GM19043 (cell line): Measurements from ENCODE around the gene MARS1.
A peak's percentile ranks its signal among the peaks of the same experiment; 100 is the strongest.
"Not testable (repeated sequence)": the region's sequence is repeated elsewhere in the genome, so short reads cannot be mapped to it uniquely, and the experiment has no call there.

Experiments used
- ATAC-seq: cut with Tn5 transposase; IDR thresholded peaks from one replicate; pipeline ENCODE4 v1.9.1; 2021; ENCODE audit warnings: low read depth; ENCODE audit not compliant: unreplicated experiment

The MARS1 gene

GRCh38 chr12:57487597-57488401 lies at the start of gene MARS1:
Gene MARS1, plus strand, starts transcription at chr12:57488068. Its CDS starts 23 bp downstream, at chr12:57488091.
- peak; percentile 99 for ATAC-seq

GRCh38 chr12:57438400-57438799 lies 49.5 kb upstream of the MARS1 start:
- no peak for ATAC-seq

DNA sequence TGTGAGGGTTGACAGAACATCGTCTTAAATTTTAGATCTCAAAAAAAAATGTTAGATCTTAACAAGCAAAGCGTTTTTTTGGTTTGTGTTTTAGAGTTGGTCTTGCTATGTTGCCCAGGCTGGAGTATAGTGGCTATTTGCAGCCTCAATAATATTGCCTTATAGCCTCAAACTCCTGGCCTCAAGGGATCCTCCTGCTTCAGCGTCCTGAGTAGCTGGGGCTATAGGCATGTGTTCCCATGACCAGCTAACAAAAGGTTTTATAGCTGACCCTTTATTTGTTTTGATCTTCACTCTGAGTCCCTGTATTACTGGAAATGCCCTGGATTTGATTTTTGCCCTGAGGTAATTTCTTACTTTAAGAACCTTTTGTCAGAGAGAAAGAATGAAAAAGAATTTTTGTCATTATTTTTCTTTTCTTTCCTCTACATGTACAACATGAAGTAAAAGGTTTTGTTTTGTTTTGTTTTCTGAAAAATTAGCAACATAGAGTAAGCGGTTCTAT lies 48.1 kb upstream of the MARS1 start:
- ATAC-seq: no peak

- not testable (repeated sequence) for ATAC-seq
These were observed 46.5 kb upstream of the MARS1 start for GRCh38 chr12:57441393-57441792.

DNA sequence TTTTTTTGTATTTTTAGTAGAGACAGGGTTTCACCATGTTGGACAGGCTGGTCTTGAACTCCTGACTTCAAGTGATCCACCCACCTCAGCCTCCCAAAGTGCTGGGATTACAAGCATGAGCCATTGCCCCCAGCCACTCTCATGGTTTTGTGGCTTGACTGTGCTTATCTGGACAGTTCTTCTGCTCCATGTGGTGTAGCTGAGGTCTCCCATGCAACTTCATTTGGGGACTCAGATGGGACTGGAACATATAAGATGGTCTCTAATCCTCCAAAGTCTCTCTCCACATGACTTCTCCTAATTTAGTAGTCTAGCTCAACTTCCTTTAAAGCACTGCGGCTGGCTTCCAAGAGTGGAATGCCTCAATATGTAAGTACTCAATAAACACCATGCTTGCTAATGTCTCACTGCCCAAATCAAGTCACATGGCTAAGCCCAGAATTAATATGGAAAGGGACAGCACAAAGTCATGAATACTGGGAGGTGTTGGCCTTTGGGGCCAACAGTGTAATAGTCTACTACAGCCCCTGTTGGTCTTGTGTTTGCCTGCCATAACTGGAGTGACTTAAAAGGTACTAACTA lies 45.9 kb upstream of the MARS1 start:
- no peak for ATAC-seq

- ATAC-seq: not testable (repeated sequence)
These were observed 43.5 kb upstream of the MARS1 start for GRCh38 chr12:57444337-57444736.

GRCh38 chr12:57444744-57445143 lies 43.1 kb upstream of the MARS1 start:
- ATAC-seq: no peak

GRCh38 chr12:57446292-57446960 lies 41.4 kb upstream of the MARS1 start:
- no peak for ATAC-seq

DNA sequence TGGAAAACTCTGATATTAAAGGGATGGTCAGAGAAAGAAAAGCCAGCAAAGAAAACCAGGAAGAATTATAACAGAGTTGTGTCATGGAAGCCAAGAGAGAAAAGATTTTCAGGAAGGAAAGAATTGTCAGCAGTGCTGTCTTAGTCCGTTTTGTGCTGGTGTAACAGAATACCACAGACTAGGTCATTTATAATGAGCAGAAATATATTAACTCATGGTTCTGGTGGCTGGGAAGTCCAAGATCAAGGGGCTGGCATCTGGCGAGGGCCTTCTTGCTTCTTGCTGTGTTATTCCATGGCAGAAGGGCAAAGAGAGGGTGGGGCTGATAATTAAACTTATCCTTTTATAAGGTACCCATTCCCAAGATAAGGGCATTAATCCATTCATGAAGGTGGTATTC lies 39.2 kb upstream of the MARS1 start:
- ATAC-seq: no peak

DNA sequence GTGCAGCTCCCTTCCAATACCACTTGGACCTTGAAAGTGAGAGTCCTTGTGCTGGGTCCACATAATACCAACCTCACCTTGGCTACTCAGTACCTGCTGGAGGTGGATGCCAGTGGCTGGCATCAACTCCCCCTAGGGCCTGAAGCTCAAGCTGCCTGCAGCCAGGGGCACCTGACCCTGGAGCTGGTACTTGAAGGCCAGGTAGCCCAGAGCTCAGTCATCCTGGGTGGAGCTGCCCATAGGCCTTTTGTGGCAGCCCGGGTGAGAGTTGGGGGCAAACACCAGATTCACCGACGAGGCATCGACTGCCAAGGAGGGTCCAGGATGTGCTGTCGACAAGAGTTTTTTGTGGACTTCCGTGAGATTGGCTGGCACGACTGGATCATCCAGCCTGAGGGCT lies 38.5 kb upstream of the MARS1 start:
- no peak for ATAC-seq

- no peak for ATAC-seq
These were observed 37.8 kb upstream of the MARS1 start for GRCh38 chr12:57450057-57450456.

DNA sequence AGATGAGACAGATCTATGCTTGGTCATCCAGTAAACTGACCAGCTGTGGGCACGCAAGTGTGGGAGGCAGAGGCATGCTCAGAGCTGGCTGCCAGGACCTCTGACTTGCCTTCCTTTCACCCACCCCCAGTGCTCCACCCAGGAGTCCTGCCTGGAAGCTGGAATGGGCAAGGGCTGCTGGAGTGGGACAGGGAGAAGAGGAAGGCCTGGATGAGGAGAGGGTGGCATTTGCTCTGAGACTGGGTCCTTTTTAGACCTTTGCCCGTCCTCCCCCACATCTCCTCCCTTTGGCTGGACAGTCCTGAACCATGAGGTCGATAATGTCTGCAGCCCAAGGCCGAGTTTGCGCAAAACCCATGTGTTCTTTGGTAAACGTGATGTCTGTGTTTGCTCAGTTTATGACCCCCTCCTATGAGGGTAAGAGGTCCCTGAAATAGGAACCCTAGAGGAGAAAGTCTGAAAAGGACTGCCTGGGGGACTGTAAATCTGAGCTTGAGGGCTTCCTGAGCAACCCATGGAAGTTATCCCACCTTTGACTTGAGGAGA lies 36.6 kb upstream of the MARS1 start:
- no peak for ATAC-seq

GRCh38 chr12:57452181-57452936 lies 35.5 kb upstream of the MARS1 start:
- no peak for ATAC-seq

DNA sequence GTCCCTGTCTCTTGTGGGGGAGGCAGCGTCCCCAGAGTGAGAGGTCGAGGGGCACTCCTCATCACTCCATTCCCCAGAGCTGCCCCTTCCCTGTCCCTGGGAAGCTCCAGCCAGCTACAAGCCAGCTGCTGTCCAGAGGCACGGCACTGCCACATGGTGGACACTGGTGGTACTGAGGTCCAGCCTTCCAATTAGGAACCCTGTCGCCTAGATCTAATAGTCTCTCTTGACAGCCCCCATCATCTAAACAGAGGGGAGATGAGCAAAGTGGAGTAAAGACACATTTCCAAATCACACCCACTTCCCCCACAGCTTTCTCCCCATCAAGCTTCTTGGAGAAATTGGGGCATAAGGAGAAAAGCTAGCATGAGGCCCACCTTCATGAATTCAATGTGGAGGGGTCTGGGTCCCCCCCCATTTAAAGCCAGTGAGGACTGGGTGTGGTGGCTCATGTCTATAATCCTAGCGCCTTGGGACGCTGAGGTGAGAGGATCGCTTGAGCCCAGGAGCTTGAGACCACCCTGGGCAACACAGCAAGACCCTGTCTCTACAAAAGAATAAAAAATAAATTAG lies 34.8 kb upstream of the MARS1 start:
- ATAC-seq: no peak

DNA sequence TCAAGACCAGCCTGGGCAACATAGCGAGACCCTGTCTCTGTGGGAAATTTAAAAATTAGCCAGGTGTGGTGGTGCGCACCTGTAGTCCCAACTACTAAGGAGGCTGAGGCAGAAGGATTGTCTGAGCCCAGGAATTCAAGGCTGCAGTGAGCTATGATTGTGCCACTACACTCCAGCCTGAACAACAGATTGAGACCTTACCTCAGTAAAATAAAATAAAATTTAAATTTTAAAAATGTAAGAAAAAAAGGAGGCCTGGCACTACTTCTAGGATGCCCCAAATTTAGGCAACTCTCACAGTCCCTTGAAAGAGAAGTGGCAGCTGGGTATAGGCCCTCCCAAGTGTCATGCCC lies 33.7 kb upstream of the MARS1 start:
- no peak for ATAC-seq

DNA sequence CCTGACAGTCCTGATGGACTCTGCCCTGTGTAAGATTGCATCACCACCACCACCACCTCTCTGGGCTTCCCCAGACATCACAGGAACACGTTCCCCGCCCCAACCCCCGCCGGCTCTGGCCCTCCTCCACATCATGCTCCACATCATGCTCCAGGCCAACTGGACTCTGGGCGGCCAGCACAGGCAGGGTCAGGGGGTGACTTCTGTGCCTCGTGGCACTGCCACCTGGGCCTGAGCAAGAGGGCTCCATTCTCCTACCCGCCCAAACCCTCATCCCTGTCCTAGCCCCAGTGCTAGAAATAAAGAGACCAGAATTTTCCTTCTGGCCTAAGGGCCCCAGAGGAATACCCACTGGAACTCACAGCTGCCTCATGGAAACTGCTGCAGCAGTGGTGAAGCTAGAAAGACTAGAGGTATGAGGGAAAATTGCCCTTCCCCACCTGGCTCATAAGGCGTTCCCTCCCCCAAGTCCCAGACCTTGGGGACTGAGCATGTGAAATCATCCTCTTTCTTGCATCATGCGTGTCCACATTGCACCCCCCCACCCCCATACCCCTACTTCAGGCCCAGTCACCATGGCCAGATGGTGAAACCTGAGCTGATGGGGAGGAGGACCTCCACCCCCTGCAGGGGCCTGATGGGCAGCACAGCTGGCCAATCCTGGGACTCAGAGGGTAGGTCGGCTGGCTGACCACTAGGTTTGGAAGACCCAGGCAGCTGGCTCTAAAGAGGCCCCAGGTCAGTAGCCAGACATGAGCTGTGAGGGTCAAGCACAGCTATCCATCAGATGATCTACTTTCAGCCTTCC lies 33.1 kb upstream of the MARS1 start, which contains the start of gene INHBE:
INHBE (plus strand) TSS at position 742 of the 808 bp plus-strand sequence. CDS start 230 bp downstream, outside the sequence.
- ATAC-seq: no peak

- ATAC-seq: no peak
These were observed 32.3 kb upstream of the MARS1 start for GRCh38 chr12:57455374-57456144.

GRCh38 chr12:57456145-57456700 lies 31.6 kb upstream of the MARS1 start:
- ATAC-seq: no peak
